ENCODE data around the gene TEX264. TPM values are rescaled to one million over a fixed set of nuclear protein-coding genes. Genes with fewer than 3 reads are reported as not detected.

The TEX264 gene
- total and polyA plus RNA-seq, 2 of the 13 experiments (the other 11 are each of a cell fraction or from before 2014, with no cell fraction given) = 35.2 to 52.1 TPM

DNA sequence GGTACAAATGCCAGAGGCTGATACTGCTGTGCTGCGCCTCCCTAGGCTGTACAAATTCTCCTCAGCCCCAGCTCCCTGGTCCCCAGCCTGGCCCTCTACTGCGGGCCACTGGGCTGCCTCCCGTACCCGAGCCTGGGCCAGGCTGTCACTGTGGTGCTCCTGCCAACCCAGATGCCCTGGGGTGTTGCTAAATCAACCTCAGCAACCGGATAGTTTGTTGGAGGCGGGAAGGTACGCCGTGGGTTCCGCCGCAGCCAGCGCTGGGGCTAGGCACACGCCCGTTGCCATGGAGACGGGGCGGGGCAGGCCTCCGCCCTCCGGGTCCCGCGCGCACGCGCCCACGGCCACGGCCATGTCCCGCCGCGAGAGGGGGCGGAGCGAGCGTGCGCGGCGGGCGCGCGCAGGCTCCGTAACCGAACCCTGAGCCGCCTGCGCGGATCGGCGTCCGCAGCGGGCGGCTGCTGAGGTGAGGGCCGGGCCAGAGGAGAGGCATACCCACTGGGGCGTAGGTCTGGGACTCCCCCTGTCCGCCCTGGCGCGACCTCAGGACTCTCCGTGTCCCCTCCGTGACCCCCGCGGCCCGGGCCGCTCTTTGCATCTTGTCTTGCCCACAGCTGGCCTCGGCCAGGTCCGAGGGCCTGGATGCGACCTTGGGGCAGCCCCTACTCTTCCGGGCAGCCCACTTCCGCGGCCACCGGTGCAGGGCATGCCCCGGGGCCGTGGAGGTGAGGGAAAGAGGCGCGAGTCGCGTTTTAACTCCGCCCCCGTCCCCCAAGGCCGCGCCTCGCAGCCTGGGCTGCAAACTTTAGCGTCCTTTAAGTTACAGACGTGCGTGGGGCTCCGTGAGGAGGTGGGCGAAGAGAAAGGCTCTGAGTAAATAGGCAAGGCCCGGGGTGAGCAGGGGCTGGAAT, at the start of gene TEX264 (continued):
- TF ChIP-seq, protein P1, sequence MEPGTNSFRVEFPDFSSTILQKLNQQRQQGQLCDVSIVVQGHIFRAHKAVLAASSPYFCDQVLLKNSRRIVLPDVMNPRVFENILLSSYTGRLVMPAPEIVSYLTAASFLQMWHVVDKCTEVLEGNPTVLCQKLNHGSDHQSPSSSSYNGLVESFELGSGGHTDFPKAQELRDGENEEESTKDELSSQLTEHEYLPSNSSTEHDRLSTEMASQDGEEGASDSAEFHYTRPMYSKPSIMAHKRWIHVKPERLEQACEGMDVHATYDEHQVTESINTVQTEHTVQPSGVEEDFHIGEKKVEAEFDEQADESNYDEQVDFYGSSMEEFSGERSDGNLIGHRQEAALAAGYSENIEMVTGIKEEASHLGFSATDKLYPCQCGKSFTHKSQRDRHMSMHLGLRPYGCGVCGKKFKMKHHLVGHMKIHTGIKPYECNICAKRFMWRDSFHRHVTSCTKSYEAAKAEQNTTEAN (CRISPR knock-in tag; conservative IDR thresholded peaks at IDR 0.05) = 0 out of 2 replicates have a peak, but pooled peaks have one; percentile 39
- TF ChIP-seq ZNF235 (CRISPR knock-in tag; IDR thresholded peaks at IDR 0.05; ENCODE audit: borderline replicate concordance) (no peak), FOXP1 (IDR thresholded peaks at IDR 0.05) (no peak), FOXP1 (CRISPR knock-in tag; IDR thresholded peaks at IDR 0.05) (no peak), YEATS2 (CRISPR knock-in tag; IDR thresholded peaks at IDR 0.05; ENCODE audit: borderline replicate concordance) (no peak), HMG20B (CRISPR knock-in tag; conservative IDR thresholded peaks at IDR 0.05) (no peak), POGZ (CRISPR knock-in tag; IDR thresholded peaks at IDR 0.05) (peak; percentile 69; the same call in 1 of the 2 replicates), GABPA (IDR thresholded peaks at IDR 0.05; ENCODE audit: low read depth, low read length) (peak; percentile 15; the same call in 1 of the 2 replicates), GABPA (CRISPR knock-in tag; IDR thresholded peaks at IDR 0.05; ENCODE audit: low read depth) (peak; percentile 45), HNRNPK (IDR thresholded peaks at IDR 0.05; ENCODE audit: low read depth, low read length, poor library complexity, severe bottlenecking) (no peak), YEATS4 (CRISPR knock-in tag; IDR thresholded peaks at IDR 0.05; ENCODE audit: borderline replicate concordance) (peak; percentile 87; the same call in 1 of the 2 replicates), ZSCAN25 (CRISPR knock-in tag; IDR thresholded peaks at IDR 0.05) (no peak), SIN3B (IDR thresholded peaks at IDR 0.05; ENCODE audit: low read length) (no peak; the same call in 1 of the 2 replicates), ZSCAN30 (CRISPR knock-in tag; IDR thresholded peaks at IDR 0.05) (no peak), SNAPC2 (CRISPR knock-in tag; IDR thresholded peaks at IDR 0.05) (no peak)
- TF ChIP-seq, protein P2, sequence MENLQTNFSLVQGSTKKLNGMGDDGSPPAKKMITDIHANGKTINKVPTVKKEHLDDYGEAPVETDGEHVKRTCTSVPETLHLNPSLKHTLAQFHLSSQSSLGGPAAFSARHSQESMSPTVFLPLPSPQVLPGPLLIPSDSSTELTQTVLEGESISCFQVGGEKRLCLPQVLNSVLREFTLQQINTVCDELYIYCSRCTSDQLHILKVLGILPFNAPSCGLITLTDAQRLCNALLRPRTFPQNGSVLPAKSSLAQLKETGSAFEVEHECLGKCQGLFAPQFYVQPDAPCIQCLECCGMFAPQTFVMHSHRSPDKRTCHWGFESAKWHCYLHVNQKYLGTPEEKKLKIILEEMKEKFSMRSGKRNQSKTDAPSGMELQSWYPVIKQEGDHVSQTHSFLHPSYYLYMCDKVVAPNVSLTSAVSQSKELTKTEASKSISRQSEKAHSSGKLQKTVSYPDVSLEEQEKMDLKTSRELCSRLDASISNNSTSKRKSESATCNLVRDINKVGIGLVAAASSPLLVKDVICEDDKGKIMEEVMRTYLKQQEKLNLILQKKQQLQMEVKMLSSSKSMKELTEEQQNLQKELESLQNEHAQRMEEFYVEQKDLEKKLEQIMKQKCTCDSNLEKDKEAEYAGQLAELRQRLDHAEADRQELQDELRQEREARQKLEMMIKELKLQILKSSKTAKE (CRISPR knock-in tag; IDR thresholded peaks at IDR 0.05; ENCODE audit: borderline replicate concordance) = peak; percentile 30; the same call in 1 of the 2 replicates
- TF ChIP-seq, protein P3, sequence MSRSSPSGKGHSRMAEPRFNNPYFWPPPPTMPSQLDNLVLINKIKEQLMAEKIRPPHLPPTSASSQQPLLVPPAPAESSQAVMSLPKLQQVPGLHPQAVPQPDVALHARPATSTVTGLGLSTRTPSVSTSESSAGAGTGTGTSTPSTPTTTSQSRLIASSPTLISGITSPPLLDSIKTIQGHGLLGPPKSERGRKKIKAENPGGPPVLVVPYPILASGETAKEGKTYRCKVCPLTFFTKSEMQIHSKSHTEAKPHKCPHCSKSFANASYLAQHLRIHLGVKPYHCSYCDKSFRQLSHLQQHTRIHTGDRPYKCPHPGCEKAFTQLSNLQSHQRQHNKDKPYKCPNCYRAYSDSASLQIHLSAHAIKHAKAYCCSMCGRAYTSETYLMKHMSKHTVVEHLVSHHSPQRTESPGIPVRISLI (CRISPR knock-in tag; IDR thresholded peaks at IDR 0.05; ENCODE audit: borderline replicate concordance) = peak; percentile 41; the same call in 1 of the 2 replicates
- TF ChIP-seq, protein P4, sequence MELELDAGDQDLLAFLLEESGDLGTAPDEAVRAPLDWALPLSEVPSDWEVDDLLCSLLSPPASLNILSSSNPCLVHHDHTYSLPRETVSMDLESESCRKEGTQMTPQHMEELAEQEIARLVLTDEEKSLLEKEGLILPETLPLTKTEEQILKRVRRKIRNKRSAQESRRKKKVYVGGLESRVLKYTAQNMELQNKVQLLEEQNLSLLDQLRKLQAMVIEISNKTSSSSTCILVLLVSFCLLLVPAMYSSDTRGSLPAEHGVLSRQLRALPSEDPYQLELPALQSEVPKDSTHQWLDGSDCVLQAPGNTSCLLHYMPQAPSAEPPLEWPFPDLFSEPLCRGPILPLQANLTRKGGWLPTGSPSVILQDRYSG (CRISPR knock-in tag; IDR thresholded peaks at IDR 0.05) = no peak
- TF ChIP-seq, protein P5, sequence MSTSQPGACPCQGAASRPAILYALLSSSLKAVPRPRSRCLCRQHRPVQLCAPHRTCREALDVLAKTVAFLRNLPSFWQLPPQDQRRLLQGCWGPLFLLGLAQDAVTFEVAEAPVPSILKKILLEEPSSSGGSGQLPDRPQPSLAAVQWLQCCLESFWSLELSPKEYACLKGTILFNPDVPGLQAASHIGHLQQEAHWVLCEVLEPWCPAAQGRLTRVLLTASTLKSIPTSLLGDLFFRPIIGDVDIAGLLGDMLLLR (CRISPR knock-in tag; IDR thresholded peaks at IDR 0.05) = no peak; the same call in 1 of the 2 replicates
- TF ChIP-seq, protein P6, sequence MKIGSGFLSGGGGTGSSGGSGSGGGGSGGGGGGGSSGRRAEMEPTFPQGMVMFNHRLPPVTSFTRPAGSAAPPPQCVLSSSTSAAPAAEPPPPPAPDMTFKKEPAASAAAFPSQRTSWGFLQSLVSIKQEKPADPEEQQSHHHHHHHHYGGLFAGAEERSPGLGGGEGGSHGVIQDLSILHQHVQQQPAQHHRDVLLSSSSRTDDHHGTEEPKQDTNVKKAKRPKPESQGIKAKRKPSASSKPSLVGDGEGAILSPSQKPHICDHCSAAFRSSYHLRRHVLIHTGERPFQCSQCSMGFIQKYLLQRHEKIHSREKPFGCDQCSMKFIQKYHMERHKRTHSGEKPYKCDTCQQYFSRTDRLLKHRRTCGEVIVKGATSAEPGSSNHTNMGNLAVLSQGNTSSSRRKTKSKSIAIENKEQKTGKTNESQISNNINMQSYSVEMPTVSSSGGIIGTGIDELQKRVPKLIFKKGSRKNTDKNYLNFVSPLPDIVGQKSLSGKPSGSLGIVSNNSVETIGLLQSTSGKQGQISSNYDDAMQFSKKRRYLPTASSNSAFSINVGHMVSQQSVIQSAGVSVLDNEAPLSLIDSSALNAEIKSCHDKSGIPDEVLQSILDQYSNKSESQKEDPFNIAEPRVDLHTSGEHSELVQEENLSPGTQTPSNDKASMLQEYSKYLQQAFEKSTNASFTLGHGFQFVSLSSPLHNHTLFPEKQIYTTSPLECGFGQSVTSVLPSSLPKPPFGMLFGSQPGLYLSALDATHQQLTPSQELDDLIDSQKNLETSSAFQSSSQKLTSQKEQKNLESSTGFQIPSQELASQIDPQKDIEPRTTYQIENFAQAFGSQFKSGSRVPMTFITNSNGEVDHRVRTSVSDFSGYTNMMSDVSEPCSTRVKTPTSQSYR (CRISPR knock-in tag; IDR thresholded peaks at IDR 0.05; ENCODE audit: borderline replicate concordance) = no peak
